HepG2 (cell line): ENCODE results near the gene SHROOM1. TPM values are rescaled to one million over a fixed set of nuclear protein-coding genes. Genes with fewer than 3 reads are reported as not detected.

ENCODE experiments used
- CEBPB ChIP-seq: IDR thresholded peaks from 2 replicates; pipeline ENCODE4 v1.6.1; 2011; ENCODE audit warnings: low read depth, low read length, improper control_type of control experiment, borderline replicate concordance
- CHD4 ChIP-seq: fragments of 200-600 bp; sonication (generic); IDR thresholded peaks from 2 replicates; pipeline ENCODE4 v1.7.0; 2017; ENCODE audit warnings: mild to moderate bottlenecking, low read length, borderline replicate concordance
- FOXP1 ChIP-seq, 2 experiments: fragments of 450-650 bp in 1 of 2; IDR thresholded peaks; 2 replicates each; pipeline ENCODE4 v1.6.1; 2017 to 2018; ENCODE audit warnings: antibody characterized with exemption in 1 of 2
- HIC2 ChIP-seq: sonication (generic); formaldehyde crosslinking; IDR thresholded peaks from 2 replicates; pipeline ENCODE4 v1.9.0; 2022; ENCODE audit warnings: low read depth, missing genetic modification reagents
- HOXA9 ChIP-seq: sonication (generic); formaldehyde crosslinking; IDR thresholded peaks from 2 replicates; pipeline ENCODE4 v1.8.1; 2022; ENCODE audit warnings: missing genetic modification reagents, mild to moderate bottlenecking, moderate library complexity, borderline replicate concordance
- IRF9 ChIP-seq: sonication (generic); formaldehyde crosslinking; IDR thresholded peaks from 2 replicates; pipeline ENCODE4 v1.8.0; 2022; ENCODE audit warnings: missing genetic modification reagents, mild to moderate bottlenecking, borderline replicate concordance
- MEIS1 ChIP-seq: sonication (generic); formaldehyde crosslinking; IDR thresholded peaks from 2 replicates; pipeline ENCODE4 v1.9.0; 2021; ENCODE audit warnings: mild to moderate bottlenecking, missing genetic modification reagents, moderate library complexity, borderline replicate concordance
- NKX3-1 ChIP-seq: sonication (generic); formaldehyde crosslinking; IDR thresholded peaks from 2 replicates; pipeline ENCODE4 v1.5.0; 2020; ENCODE audit warnings: missing genetic modification reagents
- SKI ChIP-seq: fragments of 450-650 bp; IDR thresholded peaks from one replicate; pipeline ENCODE4 v1.6.1; 2018; ENCODE audit warnings: mild to moderate bottlenecking; ENCODE audit not compliant: partially characterized antibody
- THAP8 ChIP-seq: sonication (generic); formaldehyde crosslinking; IDR thresholded peaks from 2 replicates; pipeline ENCODE4 v1.5.1; 2020; ENCODE audit warnings: missing genetic modification reagents, mild to moderate bottlenecking, borderline replicate concordance
- ZBTB49 ChIP-seq: sonication (generic); formaldehyde crosslinking; IDR thresholded peaks from 2 replicates; pipeline ENCODE4 v1.4.0; 2020; ENCODE audit warnings: missing genetic modification reagents, borderline replicate concordance
- ZMYM4 ChIP-seq: sonication (generic); formaldehyde crosslinking; IDR thresholded peaks from 2 replicates; pipeline ENCODE4 v1.8.1; 2023; ENCODE audit warnings: mild to moderate bottlenecking, missing genetic modification reagents
- ZNF30 ChIP-seq: sonication (generic); formaldehyde crosslinking; IDR thresholded peaks from 2 replicates; pipeline ENCODE4 v1.5.0; 2020; ENCODE audit warnings: mild to moderate bottlenecking, missing genetic modification reagents
- ZNF329 ChIP-seq: sonication (generic); formaldehyde crosslinking; IDR thresholded peaks from 2 replicates; pipeline ENCODE4 v1.9.0; 2021; ENCODE audit warnings: low read depth, mild to moderate bottlenecking, missing genetic modification reagents
- ZNF646 ChIP-seq: sonication (generic); formaldehyde crosslinking; IDR thresholded peaks from 2 replicates; pipeline ENCODE4 v1.9.0; 2021; ENCODE audit warnings: mild to moderate bottlenecking, missing genetic modification reagents
- ZSCAN12 ChIP-seq: sonication (generic); formaldehyde crosslinking; IDR thresholded peaks from 2 replicates; pipeline ENCODE4 v1.9.0; 2021; ENCODE audit warnings: mild to moderate bottlenecking, missing genetic modification reagents
- polyA plus RNA-seq, 8 experiments: library from polyadenylated mRNA; depleted of rRNA in 3 of 8; stranded (reverse) in 7 of 8; unstranded in 1 of 8; fragments of >200 nt; fragmentation: Illumina TruSeq in 4 of 8; extraction: Trizol in 4 of 8; gene quantifications; 2 replicates each; pipeline versions ENCODE4 v1.2.1 to v1.2.3, GENCODE V29; 2011 to 2016; ENCODE audit warnings: low read depth in 4 of 8, missing spikeins in 1 of 8, mixed read lengths in 1 of 8; ENCODE audit not compliant: insufficient read depth in 1 of 8
- total RNA-seq, 5 experiments: library from RNA; depleted of rRNA; stranded (reverse); fragments of >200 nt; fragmentation: Illumina TruSeq; extraction: Trizol; gene quantifications; 2 replicates each; pipeline ENCODE4 v1.2.3, GENCODE V29; 2016; ENCODE audit warnings: low read depth in 1 of 5

The SHROOM1 gene
- total and polyA plus RNA-seq, 2 of the 13 experiments (the other 11 are each of a cell fraction or from before 2014, with no cell fraction given) = 18.2 to 25.7 TPM

- TF ChIP-seq ZNF646 (CRISPR knock-in tag) (no peak), IRF9 (CRISPR knock-in tag) (peak; percentile 61), THAP8 (no peak), ZMYM4 (no peak), FOXP1 (IDR thresholded peaks at IDR 0.05) (no peak), FOXP1 (CRISPR knock-in tag; IDR thresholded peaks at IDR 0.05) (peak; percentile 29; the same call in 1 of the 2 replicates), NKX3-1 (CRISPR knock-in tag) (peak; percentile 26; the same call in 1 of the 2 replicates), HOXA9 (CRISPR knock-in tag) (no peak), HIC2 (CRISPR knock-in tag) (no peak), ZNF30 (no peak), ZBTB49 (CRISPR knock-in tag) (no peak), CEBPB (no peak), CHD4 (no peak), SKI (peak; percentile 28), ZSCAN12 (CRISPR knock-in tag) (no peak), MEIS1 (CRISPR knock-in tag) (0 out of 2 replicates have a peak, but pooled peaks have one; percentile 96), ZNF329 (CRISPR knock-in tag) (no peak)
Measured at GRCh38 chr5:132837868-132838267, 7.4 kb upstream of the SHROOM1 start (continued).
